DND-41 (cell line): ENCODE measurements around the gene QRICH1.

Experiments used
- ATAC-seq: fragments of 200-7000 bp; cut with Tn5 transposase; 3 replicates; pipeline ENCODE4 v1.9.1; 2021; ENCODE audit warnings: low read depth; ENCODE audit not compliant: insufficient read depth
- DNase-seq: peaks from one replicate; pipeline ENCODE4 v3.0.0-alpha.2; 2020
- H2AFZ ChIP-seq: 2 replicates; pipeline ENCODE4 v1.6.0; 2012; ENCODE audit warnings: low read depth, low read length
- H3K27ac ChIP-seq: 2 replicates; pipeline ENCODE4 v1.5.1; 2012; ENCODE audit warnings: low read length, inconsistent platforms
- H3K27me3 ChIP-seq: fragments of 200-600 bp; sonication (generic); 2 replicates; pipeline ENCODE4 v1.6.0; 2012; ENCODE audit warnings: low read length, mild to moderate bottlenecking, inconsistent platforms; ENCODE audit not compliant: insufficient read depth, poor library complexity
- H3K36me3 ChIP-seq: 2 replicates; pipeline ENCODE4 v1.5.1; 2012; ENCODE audit warnings: low read length, inconsistent platforms; ENCODE audit not compliant: insufficient read depth
- H3K4me1 ChIP-seq: 2 replicates; pipeline ENCODE4 v1.5.1; 2012; ENCODE audit warnings: mild to moderate bottlenecking, low read length; ENCODE audit not compliant: insufficient read depth
- H3K4me2 ChIP-seq: 2 replicates; pipeline ENCODE4 v1.6.0; 2012; ENCODE audit warnings: mild to moderate bottlenecking, moderate library complexity, low read length, inconsistent platforms; ENCODE audit not compliant: insufficient read depth
- H3K4me3 ChIP-seq, 2 experiments: fragments of 200-600 bp in 1 of 2; shearing (Covaris generic) in 1 of 2; 2 replicates each; pipeline ENCODE4 v1.5.1; 2012 to 2016; ENCODE audit warnings: inconsistent platforms in 2 of 2, low read length in 2 of 2, mild to moderate bottlenecking in 2 of 2, low read depth in 1 of 2, moderate library complexity in 1 of 2
- H3K79me2 ChIP-seq: 2 replicates; pipeline ENCODE4 v1.6.0; 2012; ENCODE audit warnings: low read length, inconsistent platforms; ENCODE audit not compliant: insufficient read depth
- H3K9ac ChIP-seq: 2 replicates; pipeline ENCODE4 v1.6.0; 2012; ENCODE audit warnings: low read depth, mild to moderate bottlenecking, inconsistent platforms, low read length, moderate library complexity
- H3K9me3 ChIP-seq: 2 replicates; pipeline ENCODE4 v1.5.1; 2012; ENCODE audit warnings: low read length, moderate library complexity, mild to moderate bottlenecking, inconsistent platforms; ENCODE audit not compliant: insufficient read depth, severe bottlenecking
- H4K20me1 ChIP-seq: 2 replicates; pipeline ENCODE4 v1.6.0; 2012; ENCODE audit warnings: low read length; ENCODE audit not compliant: insufficient read depth
- CTCF ChIP-seq: IDR thresholded peaks from 2 replicates; pipeline ENCODE4 v1.5.1; 2012; ENCODE audit warnings: borderline replicate concordance, low read length, moderate library complexity, mild to moderate bottlenecking; ENCODE audit not compliant: poor library complexity, severe bottlenecking; ENCODE audit errors: extremely low read depth
- EZH2 ChIP-seq: IDR thresholded peaks from 3 replicates; pipeline ENCODE4 v1.6.1; 2012; ENCODE audit warnings: borderline replicate concordance, low read depth, mild to moderate bottlenecking, moderate library complexity, low read length, inconsistent platforms; ENCODE audit not compliant: severe bottlenecking

Gene QRICH1

GRCh38 chr3:49093853-49094767 is at the start of gene QRICH1:
QRICH1 (minus strand) TSS chr3:49094071; CDS start chr3:49077017, 17,054 bp downstream.
- Histone ChIP-seq H3K27ac (peak within 1 kb of the TSS; percentile 95), H3K9ac (peak within 1 kb of the TSS; percentile 68), H3K9me3 (no peaks in the 10 kb centered on the region), H3K4me2 (peak within 1 kb of the TSS; percentile 86), H3K36me3 (peaks cover 45% of the 10 kb centered on the region), H3K4me1 (peaks cover 43% of the 10 kb centered on the region), H3K4me3 (peak within 1 kb of the TSS; percentile 48 to 71), H4K20me1 (peaks cover 35% of the 10 kb centered on the region), H2AFZ (peak within 1 kb of the TSS; percentile 94), H3K27me3 (no peaks in the 10 kb centered on the region), H3K79me2 (peaks cover 45% of the 10 kb centered on the region)
- ATAC-seq = peak; percentile 83
- peak; percentile 97 for DNase-seq
- TF ChIP-seq EZH2 (no peak), CTCF (peak; percentile 80)

- no peaks in the 10 kb centered on the region for H3K36me3 ChIP-seq
- no peak overlapping the region for H3K9ac ChIP-seq
- no peak for ATAC-seq
- H3K4me2 ChIP-seq = no peak overlapping the region
- no peaks in the 10 kb centered on the region for H3K79me2 ChIP-seq
- no peak for DNase-seq
- H2AFZ ChIP-seq = no peak overlapping the region
- H3K9me3 ChIP-seq = peaks cover 7% of the 10 kb centered on the region
- no peak overlapping the region for H3K4me3 ChIP-seq
- no peaks in the 10 kb centered on the region for H3K4me1 ChIP-seq
- no peak overlapping the region for H3K27ac ChIP-seq
- TF ChIP-seq EZH2 = no peak
- no peak for TF ChIP-seq CTCF
- no peaks in the 10 kb centered on the region for H4K20me1 ChIP-seq
- H3K27me3 ChIP-seq = no peaks in the 10 kb centered on the region
These were observed 46.2 kb upstream of the QRICH1 start for GRCh38 chr3:49140080-49140479.

- ATAC-seq (no peak), DNase-seq (no peak)
- Histone ChIP-seq H4K20me1 (no peaks in the 10 kb centered on the region), H3K79me2 (no peaks in the 10 kb centered on the region), H3K9ac (no peak overlapping the region), H3K36me3 (no peaks in the 10 kb centered on the region), H3K4me1 (no peaks in the 10 kb centered on the region), H3K4me2 (no peak overlapping the region), H3K9me3 (no peaks in the 10 kb centered on the region), H2AFZ (0 out of 2 replicates have a peak overlapping the region, but pooled peaks have one; percentile 17), H3K4me3 (no peak overlapping the region), H3K27ac (no peak overlapping the region), H3K27me3 (no peaks in the 10 kb centered on the region)
- TF ChIP-seq CTCF (no peak), EZH2 (no peak)
These were observed 41.6 kb upstream of the QRICH1 start for GRCh38 chr3:49135499-49135898.
